Mucosa of descending colon (tissue), 3 donors: ENCODE measurements around the gene GNPTAB. TPM values are rescaled to one million over a fixed set of nuclear protein-coding genes. Genes with fewer than 3 reads are reported as not detected.

ENCODE experiments used
- ATAC-seq: fragments of 200-7000 bp; cut with Tn5 transposase; one replicate; pipeline ENCODE4 v1.9.1; 2020; ENCODE audit warnings: mild to moderate bottlenecking, moderate library complexity
- DNase-seq, 3 donors: peaks; one replicate each; pipeline ENCODE4 v3.0.0-alpha.2; 2020
- H3K36me3 ChIP-seq: fragments of 200-600 bp; one replicate; pipeline ENCODE4 v1.8.0; 2021; ENCODE audit warnings: low read depth, mild to moderate bottlenecking
- H3K4me1 ChIP-seq: fragments of 200-600 bp; one replicate; pipeline ENCODE4 v1.8.0; 2021; ENCODE audit warnings: low read depth, mild to moderate bottlenecking
- H3K4me3 ChIP-seq: fragments of 200-600 bp; one replicate; pipeline ENCODE4 v1.8.0; 2021; ENCODE audit warnings: mild to moderate bottlenecking
- H3K9me3 ChIP-seq: fragments of 200-600 bp; one replicate; pipeline ENCODE4 v1.8.0; 2021; ENCODE audit warnings: mild to moderate bottlenecking
- CTCF ChIP-seq: fragments of 200-600 bp; IDR thresholded peaks from one replicate; pipeline ENCODE4 v1.8.0; 2022; ENCODE audit warnings: antibody characterized with exemption, mild to moderate bottlenecking
- intact Hi-C, 2 donors: fragments of 100-400 bp; cut with DNase I in 1 of 2; cut with micrococcal nuclease in 1 of 2; formaldehyde crosslinking; loops; one replicate each; pipeline versions ENCODE4 v1.11.0 to v1.11.1; 2022; cut with DNase I, micrococcal nuclease
- total RNA-seq, 3 donors: library from RNA; stranded (reverse); fragmentation: NEBNext Ultra II Directional in 2 of 3; extraction: Animal tissue kit (Norgen Biotek cat#: 25700) in 2 of 3; gene quantifications; one replicate each; pipeline versions ENCODE4 v1.2.1 to v1.2.4, GENCODE V29; 2021 to 2023
- donor health status: DM: no; HTN: no; CAD: no; lungs with moderate emphysema.
- donor health status: DM: no; HTN: no; CAD: no.
- donor health status: DM: no; HTN: yes; CAD: no.

The GNPTAB gene
- total RNA-seq, 3 donors from 2014 or later, result 62.9 to 104 (median 88.9) TPM

DNA sequence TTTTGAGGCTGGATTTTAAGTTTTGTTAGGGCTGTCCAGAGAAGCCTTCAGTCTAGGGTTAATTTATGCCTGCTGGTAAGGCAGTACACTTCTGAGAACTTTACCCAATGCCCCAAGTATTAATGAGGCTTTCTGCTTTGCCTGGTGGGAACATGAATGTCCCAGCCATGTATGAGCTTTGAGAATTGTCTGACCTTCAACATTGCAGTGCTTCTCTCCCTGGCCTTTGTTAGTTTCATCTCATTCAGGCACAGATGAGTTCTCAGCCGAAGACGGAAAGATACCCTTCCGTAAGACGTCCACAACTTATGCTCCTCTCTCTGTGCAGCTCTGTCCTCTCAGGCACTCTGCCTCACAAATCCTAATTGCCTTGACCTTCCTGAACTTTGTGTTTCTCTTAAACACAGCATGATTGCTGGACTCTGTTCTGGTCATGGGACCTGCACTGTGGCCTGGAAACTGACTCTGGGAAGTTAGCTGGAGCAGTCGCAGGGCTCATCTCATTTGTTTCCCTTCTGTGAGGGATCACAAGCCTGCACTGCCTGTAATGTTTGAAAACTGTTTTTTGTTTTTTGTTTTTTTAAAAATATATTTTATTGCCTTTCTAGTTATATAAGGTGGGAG is 117.6 kb downstream of the GNPTAB start:
- intact Hi-C loops, result no loop called here
- no peak for TF ChIP-seq CTCF
- Histone ChIP-seq H3K4me3 (no peak overlapping the region), H3K9me3 (no peaks in the 10 kb centered on the region), H3K4me1 (peaks cover 25% of the 10 kb centered on the region), H3K36me3 (no peaks in the 10 kb centered on the region)
- peak; percentile 86 for ATAC-seq
- peak in 2 of 3 donors; percentile 56 to 70 for DNase-seq

- intact Hi-C loops, result no loop called here
- Histone ChIP-seq H3K4me3 (no peak overlapping the region), H3K9me3 (no peaks in the 10 kb centered on the region), H3K36me3 (no peaks in the 10 kb centered on the region), H3K4me1 (peaks cover 42% of the 10 kb centered on the region)
- TF ChIP-seq CTCF, result no peak
- no peak for DNase-seq
- ATAC-seq, result peak; percentile 48
Observed at GRCh38 chr12:101710288-101710687, 120.5 kb downstream of the GNPTAB start.

DNA sequence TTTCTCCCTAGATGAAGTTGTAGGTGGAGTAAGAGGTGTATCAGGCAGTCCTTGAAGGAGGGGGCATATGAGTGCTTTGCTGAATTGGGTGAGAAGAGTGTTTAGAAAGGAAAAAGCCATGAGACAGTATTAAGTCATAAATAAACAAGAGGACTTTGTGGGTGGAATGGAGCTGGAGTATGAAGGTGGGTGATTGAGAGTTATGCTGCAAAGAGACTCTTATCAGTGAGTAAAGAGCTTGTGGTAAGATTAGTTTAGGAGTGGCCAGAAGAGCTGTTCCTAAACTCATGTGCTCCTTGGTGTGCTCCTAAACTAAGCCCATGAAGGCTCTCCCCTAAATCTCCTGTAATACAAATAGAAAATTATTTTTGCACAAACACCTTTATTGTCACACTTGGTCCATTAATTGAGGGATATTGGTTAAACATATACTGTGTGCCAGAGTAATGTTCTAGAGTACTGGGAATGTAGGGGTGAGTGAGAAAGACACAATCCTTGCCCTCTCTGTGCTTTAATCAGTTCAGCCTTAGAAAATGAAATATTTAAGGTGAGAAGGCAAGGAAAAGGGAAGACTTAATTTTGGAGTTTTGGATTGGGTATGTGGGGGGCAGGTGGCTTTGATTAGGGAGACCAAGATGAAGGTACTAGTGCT is 123.5 kb downstream of the GNPTAB start:
- peaks cover 32% of the 10 kb centered on the region for H3K4me1 ChIP-seq
- no peaks in the 10 kb centered on the region for H3K36me3 ChIP-seq
- no peaks in the 10 kb centered on the region for H3K9me3 ChIP-seq
- peak; percentile 61 for ATAC-seq
- intact Hi-C loops, result no loop called here
- H3K4me3 ChIP-seq, result no peak overlapping the region
- DNase-seq, result no peak
- no peak for TF ChIP-seq CTCF

- Histone ChIP-seq H3K9me3 (no peaks in the 10 kb centered on the region), H3K36me3 (no peaks in the 10 kb centered on the region), H3K4me1 (peaks cover 39% of the 10 kb centered on the region), H3K4me3 (no peak overlapping the region)
- intact Hi-C loops, result no loop called here
- DNase-seq (no peak), ATAC-seq (no peak)
- no peak for TF ChIP-seq CTCF
Observed at GRCh38 chr12:101706403-101706802, 124.4 kb downstream of the GNPTAB start.

DNA sequence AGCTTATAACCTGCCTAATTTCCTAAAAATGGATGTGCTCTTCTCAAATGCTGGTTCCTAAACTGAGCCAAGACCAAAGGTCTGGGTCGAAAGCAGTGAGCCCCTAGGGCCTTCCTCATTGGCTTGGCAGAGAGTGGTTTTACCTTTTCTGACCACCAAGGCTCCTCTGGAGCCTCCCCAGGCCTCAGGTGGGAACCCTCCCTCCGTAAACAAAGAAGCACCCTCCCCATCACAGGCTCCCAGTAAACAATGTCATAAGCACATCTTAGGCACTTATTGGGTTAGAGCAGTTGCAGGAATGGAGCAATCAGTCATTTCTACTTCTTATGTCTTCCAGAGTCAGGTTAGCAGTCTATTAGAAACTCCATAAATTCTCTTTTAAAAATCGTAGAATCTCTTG is 127.3 kb downstream of the GNPTAB start:
- Histone ChIP-seq H3K9me3 (no peaks in the 10 kb centered on the region), H3K4me3 (no peak overlapping the region), H3K36me3 (no peaks in the 10 kb centered on the region), H3K4me1 (peaks cover 45% of the 10 kb centered on the region)
- intact Hi-C loops, result no loop called here
- DNase-seq (no peak), ATAC-seq (no peak)
- no peak for TF ChIP-seq CTCF
